ENCODE results near the gene AFF3. TPM values are rescaled to one million over a fixed set of nuclear protein-coding genes. Genes with fewer than 3 reads are reported as not detected.

The AFF3 gene
- total and polyA plus RNA-seq, 2 of the 13 experiments (the other 11 are each of a cell fraction or from before 2014, with no cell fraction given) = not detected

DNA sequence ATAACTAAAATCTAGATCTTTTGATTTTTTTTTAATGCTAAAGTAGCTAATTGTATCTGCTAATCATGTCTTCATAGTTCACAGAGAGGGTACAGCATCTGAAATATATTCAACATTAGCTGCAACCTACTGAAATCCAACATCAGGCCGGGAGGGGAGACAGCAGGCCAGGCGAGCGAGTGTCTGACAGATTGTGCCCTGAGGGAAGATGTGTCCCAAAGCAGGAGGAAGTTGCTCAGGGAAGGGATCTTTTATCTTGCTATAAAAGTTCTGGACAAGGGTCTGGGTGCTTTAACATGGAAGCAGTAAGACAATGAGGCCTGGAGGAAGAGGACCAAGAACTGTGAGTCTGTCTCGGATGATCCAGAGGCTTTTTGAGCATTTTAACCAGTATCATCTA is 274.1 kb downstream of the AFF3 start (continued):
- no peak for TF ChIP-seq REXO4 (CRISPR knock-in tag; IDR thresholded peaks at IDR 0.05; ENCODE audit: borderline replicate concordance)
- no peak for TF ChIP-seq GATAD2A (CRISPR knock-in tag; IDR thresholded peaks at IDR 0.05)
- no peak for TF ChIP-seq ZNF326 (CRISPR knock-in tag; IDR thresholded peaks at IDR 0.05; ENCODE audit: borderline replicate concordance)
- no peak for TF ChIP-seq ZNF317 (CRISPR knock-in tag; IDR thresholded peaks at IDR 0.05)
- TF ChIP-seq ZNF644 (CRISPR knock-in tag; IDR thresholded peaks at IDR 0.05; ENCODE audit: low read depth) = no peak
- TF ChIP-seq ZNF790 (CRISPR knock-in tag; IDR thresholded peaks at IDR 0.05; ENCODE audit: borderline replicate concordance) = no peak
- TF ChIP-seq, protein P1, sequence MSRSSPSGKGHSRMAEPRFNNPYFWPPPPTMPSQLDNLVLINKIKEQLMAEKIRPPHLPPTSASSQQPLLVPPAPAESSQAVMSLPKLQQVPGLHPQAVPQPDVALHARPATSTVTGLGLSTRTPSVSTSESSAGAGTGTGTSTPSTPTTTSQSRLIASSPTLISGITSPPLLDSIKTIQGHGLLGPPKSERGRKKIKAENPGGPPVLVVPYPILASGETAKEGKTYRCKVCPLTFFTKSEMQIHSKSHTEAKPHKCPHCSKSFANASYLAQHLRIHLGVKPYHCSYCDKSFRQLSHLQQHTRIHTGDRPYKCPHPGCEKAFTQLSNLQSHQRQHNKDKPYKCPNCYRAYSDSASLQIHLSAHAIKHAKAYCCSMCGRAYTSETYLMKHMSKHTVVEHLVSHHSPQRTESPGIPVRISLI (CRISPR knock-in tag; IDR thresholded peaks at IDR 0.05; ENCODE audit: borderline replicate concordance) = no peak
- no peak for TF ChIP-seq CHCHD3 (CRISPR knock-in tag; IDR thresholded peaks at IDR 0.05)
- no peak for TF ChIP-seq MED13 (CRISPR knock-in tag; IDR thresholded peaks at IDR 0.05)

DNA sequence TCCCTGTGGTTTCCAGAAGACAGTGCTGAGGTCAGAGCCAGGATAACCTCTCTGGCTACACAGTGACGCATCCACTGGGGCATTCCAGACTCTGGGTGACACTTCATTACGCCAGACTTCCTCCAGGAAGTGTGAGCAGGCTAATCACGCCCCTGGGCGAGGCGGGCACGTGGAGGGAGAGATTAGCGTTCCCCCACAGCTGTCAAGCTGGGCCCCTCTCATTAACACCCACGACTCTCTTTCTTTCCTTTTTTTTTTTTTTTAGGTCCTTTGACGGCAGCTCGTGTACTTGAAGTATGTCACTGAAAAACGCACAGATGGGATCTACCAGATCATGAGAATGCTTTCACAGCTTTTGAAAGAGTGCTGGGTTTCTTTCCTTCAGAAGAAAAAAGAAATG is 274.6 kb downstream of the AFF3 start:
- H3K27ac ChIP-seq (ENCODE audit: extremely low read length, insufficient read depth, low read length) = no peak overlapping the region
- TF ChIP-seq ZBTB1 (CRISPR knock-in tag; IDR thresholded peaks at IDR 0.05; ENCODE audit: borderline replicate concordance) (no peak), ESRRA (CRISPR knock-in tag; IDR thresholded peaks at IDR 0.05; ENCODE audit: low read depth) (no peak), ZNF670 (CRISPR knock-in tag; IDR thresholded peaks at IDR 0.05; ENCODE audit: borderline replicate concordance) (no peak), HMGXB4 (CRISPR knock-in tag; IDR thresholded peaks at IDR 0.05; ENCODE audit: borderline replicate concordance in 1 of 2, low read depth in 1 of 2) (no peak), ZNF556 (CRISPR knock-in tag; IDR thresholded peaks at IDR 0.05; ENCODE audit: borderline replicate concordance) (no peak), PHF21A (CRISPR knock-in tag; IDR thresholded peaks at IDR 0.05) (no peak)
- ATAC-seq = no peak
- H3K27me3 ChIP-seq (ENCODE audit: control insufficient read depth in 1 of 2, insufficient read depth in 2 of 2, low read length in 2 of 2) = no peaks in the 10 kb centered on the region; a peak in 1 of 5 replicates
- H3K36me3 ChIP-seq (replicated peaks in 1 of 2; ENCODE audit: control insufficient read depth in 1 of 2, insufficient read depth in 2 of 2, low read length in 2 of 2) = no peaks in the 10 kb centered on the region
- BruUV-seq (replicated peaks) = no TSS peak
- no peak overlapping the region for H3K4me3 ChIP-seq (replicated peaks in 1 of 3; ENCODE audit: insufficient read depth in 1 of 3, low read depth in 2 of 3, low read length in 3 of 3)
- H4K20me1 ChIP-seq (ENCODE audit: insufficient read depth, low read length) = no peaks in the 10 kb centered on the region
- 30% methylated on average over 11 of the region's 11 CpGs for WGBS (ENCODE audit: low lambda C conversion rate)
- intact Hi-C loops (cut with micrococcal nuclease; ENCODE audit: unreplicated experiment) = no loop called here
- in situ Hi-C loops (cut with HindIII; ENCODE audit: extremely low pct_ligation_motif_present, low pct_unique_long_range_greater_than_20kb) = no loop called here
- FAIRE-seq = no peak
- ChIA-PET CTCF (ENCODE audit: low intra/inter-chr PET ratio, low total read pairs) (no interaction called here), POLR2A (no interaction called here)
- no peak overlapping the region for H2AFZ ChIP-seq (ENCODE audit: low read length)
- no peak overlapping the region for H3K9ac ChIP-seq (ENCODE audit: insufficient read depth, low read depth, low read length)
- no peak for DNase-seq (ENCODE audit: low spot score)
- H3K4me2 ChIP-seq (ENCODE audit: low read depth, low read length) = no peak overlapping the region
- H3K4me1 ChIP-seq (ENCODE audit: insufficient read depth, low read length) = no peaks in the 10 kb centered on the region
- H3K9me3 ChIP-seq (ENCODE audit: low read length) = no peaks in the 10 kb centered on the region
- H3K79me2 ChIP-seq (ENCODE audit: insufficient read depth, low read length) = no peaks in the 10 kb centered on the region

Measured in HepG2 (cell line).